Loucy (cell line): ENCODE results near the gene MORC4.
"Not testable (repeated sequence)": the region's sequence is repeated elsewhere in the genome, so short reads cannot be mapped to it uniquely, and the experiment has no call there.

Source experiments
- H2AFZ ChIP-seq: fragments of 200-600 bp; sonication (generic); 2 replicates; pipeline ENCODE4 v1.6.0; 2016; ENCODE audit warnings: antibody characterized with exemption, mild to moderate bottlenecking, low read length, moderate library complexity
- H3F3A ChIP-seq: fragments of 200-600 bp; 2 replicates; pipeline ENCODE4 v1.6.0; 2016; ENCODE audit warnings: antibody characterized with exemption, low read depth, mild to moderate bottlenecking
- H3K27me3 ChIP-seq: fragments of 200-600 bp; sonication (generic); 2 replicates; pipeline ENCODE4 v1.6.1; 2014; ENCODE audit warnings: low read length, mild to moderate bottlenecking; ENCODE audit not compliant: insufficient read depth, poor library complexity, severe bottlenecking
- H3K36me3 ChIP-seq: fragments of 200-600 bp; sonication (generic); 2 replicates; pipeline ENCODE4 v1.6.1; 2016; ENCODE audit warnings: low read length; ENCODE audit not compliant: insufficient read depth
- H3K4me1 ChIP-seq: fragments of 200-600 bp; sonication (generic); 2 replicates; pipeline ENCODE4 v1.5.1; 2014; ENCODE audit warnings: low read length, mild to moderate bottlenecking; ENCODE audit not compliant: insufficient read depth, poor library complexity, severe bottlenecking
- H3K4me2 ChIP-seq: fragments of 200-600 bp; sonication (generic); 2 replicates; pipeline ENCODE4 v1.6.0; 2014; ENCODE audit warnings: antibody characterized with exemption, low read length, low read depth, mild to moderate bottlenecking; ENCODE audit not compliant: poor library complexity, severe bottlenecking
- H3K4me3 ChIP-seq: fragments of 200-600 bp; sonication (generic); 2 replicates; pipeline ENCODE4 v1.5.1; 2014; ENCODE audit warnings: low read length, mild to moderate bottlenecking, mixed read lengths; ENCODE audit not compliant: poor library complexity, severe bottlenecking
- H3K79me2 ChIP-seq: fragments of 200-600 bp; sonication (generic); 2 replicates; pipeline ENCODE4 v1.6.1; 2014; ENCODE audit warnings: low read length; ENCODE audit not compliant: insufficient read depth
- H3K9ac ChIP-seq: fragments of 200-600 bp; sonication (generic); 2 replicates; pipeline ENCODE4 v1.6.0; 2014; ENCODE audit warnings: mild to moderate bottlenecking, low read depth, low read length, moderate library complexity; ENCODE audit not compliant: poor library complexity, severe bottlenecking
- H3K9me2 ChIP-seq: fragments of 200-600 bp; sonication (generic); replicated peaks from 2 replicates; pipeline ENCODE4 v1.6.1; 2016; ENCODE audit warnings: low read depth, low read length, mixed read lengths
- H3K9me3 ChIP-seq: fragments of 200-600 bp; sonication (generic); 2 replicates; pipeline ENCODE4 v1.6.1; 2014; ENCODE audit warnings: mild to moderate bottlenecking, antibody characterized with exemption, low read length, low read depth; ENCODE audit not compliant: insufficient read depth
- H4K20me1 ChIP-seq: fragments of 200-600 bp; sonication (generic); 2 replicates; pipeline ENCODE4 v1.6.0; 2014; ENCODE audit warnings: antibody characterized with exemption, low read length, mild to moderate bottlenecking; ENCODE audit not compliant: insufficient read depth, poor library complexity, severe bottlenecking
- CTCF ChIP-seq: fragments of 200-600 bp; sonication (generic); conservative IDR thresholded peaks from 2 replicates; pipeline ENCODE4 v1.5.1; 2014; ENCODE audit warnings: mild to moderate bottlenecking, antibody characterized with exemption, low read length
- EZH2phosphoT487 ChIP-seq: fragments of 200-600 bp; IDR thresholded peaks from 2 replicates; pipeline ENCODE4 v1.6.1; 2018; ENCODE audit warnings: antibody characterized with exemption, mild to moderate bottlenecking, moderate library complexity, borderline replicate concordance

MORC4 gene

GRCh38 chrX:106973433-106974149 lies 26.4 kb downstream of the MORC4 start:
- no peaks in the 10 kb centered on the region for H3K4me1 ChIP-seq
- H3K79me2 ChIP-seq = no peaks in the 10 kb centered on the region
- H3K9ac ChIP-seq = no peak overlapping the region
- no peaks in the 10 kb centered on the region for H4K20me1 ChIP-seq
- no peaks in the 10 kb centered on the region for H3F3A ChIP-seq
- TF ChIP-seq EZH2phosphoT487 = no peak
- no peaks in the 10 kb centered on the region for H3K36me3 ChIP-seq
- H3K4me3 ChIP-seq = no peak overlapping the region
- no peaks in the 10 kb centered on the region for H3K27me3 ChIP-seq
- no peak overlapping the region for H3K4me2 ChIP-seq
- H2AFZ ChIP-seq = no peak overlapping the region
- no peaks in the 10 kb centered on the region for H3K9me2 ChIP-seq
- no peaks in the 10 kb centered on the region for H3K9me3 ChIP-seq

- Histone ChIP-seq H3K4me1 (no peaks in the 10 kb centered on the region), H3K79me2 (no peaks in the 10 kb centered on the region), H3K27me3 (no peaks in the 10 kb centered on the region)
Measured at GRCh38 chrX:106972896-106973295, 27.1 kb downstream of the MORC4 start.

DNA sequence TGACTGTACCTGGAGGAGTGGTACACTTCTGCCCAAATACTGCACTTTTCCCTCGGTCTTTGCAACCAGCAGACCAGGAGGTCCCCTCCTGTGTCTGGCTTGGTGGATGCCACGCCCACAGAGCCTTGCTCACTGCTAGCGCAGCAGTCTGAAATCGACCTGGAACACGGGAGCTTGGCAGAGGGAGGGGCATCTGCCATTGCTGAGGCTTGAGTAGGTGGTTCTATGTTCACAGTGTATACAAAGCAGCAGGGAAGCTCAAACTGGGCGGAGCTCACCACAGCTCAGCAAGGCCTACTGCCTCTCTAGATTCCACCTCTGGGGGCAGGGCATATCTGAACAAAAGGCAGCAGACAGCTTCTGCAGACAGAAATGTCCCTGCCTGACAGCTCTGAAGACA lies 33.5 kb downstream of the MORC4 start:
- not testable (repeated sequence) for H3K4me2 ChIP-seq, H3K79me2 ChIP-seq, H3K36me3 ChIP-seq, H3K9me2 ChIP-seq, H4K20me1 ChIP-seq, H3K4me1 ChIP-seq, H3K4me3 ChIP-seq, H3F3A ChIP-seq, H3K9me3 ChIP-seq, H3K9ac ChIP-seq, H3K27me3 ChIP-seq, H2AFZ ChIP-seq

More at GRCh38 chrX:106972896-106973295, 27.1 kb downstream of the MORC4 start:
- no peaks in the 10 kb centered on the region for H3F3A ChIP-seq
- no peak overlapping the region for H3K9ac ChIP-seq
- H3K4me3 ChIP-seq = no peak overlapping the region
- H3K36me3 ChIP-seq = no peaks in the 10 kb centered on the region
- no peaks in the 10 kb centered on the region for H3K9me2 ChIP-seq
- H3K4me2 ChIP-seq = no peak overlapping the region
- H3K9me3 ChIP-seq = no peaks in the 10 kb centered on the region
- no peaks in the 10 kb centered on the region for H4K20me1 ChIP-seq
- TF ChIP-seq EZH2phosphoT487 = no peak
- no peak for TF ChIP-seq CTCF
- H2AFZ ChIP-seq = no peak overlapping the region

DNA sequence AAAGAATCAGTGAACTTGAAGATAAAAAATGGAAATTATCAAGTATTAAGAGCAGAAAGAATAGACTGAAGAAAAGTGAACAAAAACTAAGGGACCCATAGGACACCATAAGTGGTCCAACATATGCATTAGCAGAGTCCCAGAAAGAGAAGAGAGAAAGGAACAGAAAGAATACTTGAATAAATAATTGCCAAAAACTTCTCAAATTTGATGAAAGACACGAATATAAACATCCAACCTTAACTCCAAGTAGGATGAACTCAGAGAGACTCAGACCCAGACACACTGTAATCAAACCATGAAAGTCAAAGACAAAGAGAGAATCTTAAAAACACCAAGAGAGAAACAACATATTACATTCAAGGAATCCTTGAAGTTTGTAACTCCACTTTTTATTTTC lies 35.7 kb downstream of the MORC4 start:
- Histone ChIP-seq H4K20me1 (no peaks in the 10 kb centered on the region), H2AFZ (no peak overlapping the region), H3F3A (no peaks in the 10 kb centered on the region), H3K4me2 (no peak overlapping the region), H3K36me3 (peaks cover 6% of the 10 kb centered on the region; the same call in 1 of the 2 replicates), H3K9me2 (no peaks in the 10 kb centered on the region), H3K4me1 (no peaks in the 10 kb centered on the region), H3K9me3 (no peaks in the 10 kb centered on the region), H3K9ac (no peak overlapping the region), H3K79me2 (no peaks in the 10 kb centered on the region), H3K27me3 (no peaks in the 10 kb centered on the region), H3K4me3 (no peak overlapping the region)
- no peak for TF ChIP-seq EZH2phosphoT487
- TF ChIP-seq CTCF = no peak
